ENCODE data around the gene GRXCR2.
"Not testable (repeated sequence)": the region's sequence is repeated elsewhere in the genome, so short reads cannot be mapped to it uniquely, and the experiment has no call there.

GRXCR2 gene, protein sequence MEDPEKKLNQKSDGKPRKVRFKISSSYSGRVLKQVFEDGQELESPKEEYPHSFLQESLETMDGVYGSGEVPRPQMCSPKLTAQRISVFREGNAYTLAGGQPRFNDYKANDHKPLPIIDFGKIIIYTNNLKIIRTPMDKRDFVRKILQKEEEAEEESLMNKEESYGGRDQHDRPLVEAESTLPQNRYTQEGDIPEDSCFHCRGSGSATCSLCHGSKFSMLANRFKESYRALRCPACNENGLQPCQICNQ

DNA sequence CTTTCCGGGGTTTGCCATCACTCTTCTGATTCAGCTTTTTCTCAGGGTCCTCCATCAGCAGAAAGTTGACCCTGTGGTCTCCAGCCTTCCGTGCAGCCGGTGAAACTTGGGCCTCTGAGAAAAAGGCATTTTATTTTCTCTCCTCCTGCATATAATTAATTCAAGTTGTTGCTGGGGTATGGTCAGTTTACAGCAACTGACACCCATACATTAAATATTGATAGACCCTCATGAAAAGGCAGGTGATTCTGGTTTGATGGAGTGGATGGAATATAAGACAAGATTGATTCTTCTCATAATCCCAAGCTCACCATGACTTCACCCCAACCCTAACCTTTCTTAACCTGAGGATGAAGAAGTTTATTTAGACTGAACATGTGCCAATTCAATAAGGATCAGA, at the start of gene GRXCR2:
GRXCR2 (minus strand) TSS at position 101 of the 400 bp plus-strand sequence; CDS start at position 55, 46 bp downstream.
- no peak for DNase-seq

DNA sequence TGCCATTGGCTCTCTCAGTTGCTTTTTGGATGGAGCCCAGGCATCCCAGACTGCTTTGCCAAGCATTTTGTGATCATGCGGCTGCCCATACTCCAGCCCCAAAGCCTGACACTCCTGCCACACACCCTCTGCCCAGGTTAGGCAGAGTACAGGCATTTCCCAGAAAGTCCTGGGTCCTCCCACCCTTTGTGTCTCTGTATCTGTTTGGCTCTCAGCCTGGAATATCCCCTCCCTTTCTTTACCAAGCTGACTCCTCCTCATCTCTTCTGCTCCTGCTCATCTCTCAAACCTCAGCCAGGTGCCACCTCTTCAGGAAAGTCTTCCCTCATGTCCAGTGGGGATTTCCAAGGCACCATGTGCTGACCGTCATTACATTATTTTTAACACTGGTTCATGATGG, 49.2 kb upstream of the GRXCR2 start:
- no peak for DNase-seq

DNA sequence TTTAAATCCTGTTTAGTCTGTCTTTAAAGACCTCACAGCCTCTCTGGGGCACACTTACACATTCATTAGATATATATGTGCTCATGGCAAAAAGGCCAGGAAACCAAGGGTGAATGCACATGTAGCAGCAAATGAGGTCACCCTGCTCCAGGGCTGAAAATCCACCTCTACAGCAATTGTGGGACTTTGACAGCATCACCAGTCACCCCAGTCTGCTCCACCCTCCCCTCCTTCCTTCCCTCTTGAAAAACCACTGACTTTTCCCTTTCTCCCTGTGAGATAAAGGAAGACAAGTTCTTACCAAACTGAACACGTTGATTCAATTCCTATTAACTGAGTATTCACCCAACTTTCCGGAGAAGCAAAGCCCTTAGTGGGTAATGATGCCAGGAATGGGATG, 48.4 kb upstream of the GRXCR2 start:
- DNase-seq, result no peak

DNA sequence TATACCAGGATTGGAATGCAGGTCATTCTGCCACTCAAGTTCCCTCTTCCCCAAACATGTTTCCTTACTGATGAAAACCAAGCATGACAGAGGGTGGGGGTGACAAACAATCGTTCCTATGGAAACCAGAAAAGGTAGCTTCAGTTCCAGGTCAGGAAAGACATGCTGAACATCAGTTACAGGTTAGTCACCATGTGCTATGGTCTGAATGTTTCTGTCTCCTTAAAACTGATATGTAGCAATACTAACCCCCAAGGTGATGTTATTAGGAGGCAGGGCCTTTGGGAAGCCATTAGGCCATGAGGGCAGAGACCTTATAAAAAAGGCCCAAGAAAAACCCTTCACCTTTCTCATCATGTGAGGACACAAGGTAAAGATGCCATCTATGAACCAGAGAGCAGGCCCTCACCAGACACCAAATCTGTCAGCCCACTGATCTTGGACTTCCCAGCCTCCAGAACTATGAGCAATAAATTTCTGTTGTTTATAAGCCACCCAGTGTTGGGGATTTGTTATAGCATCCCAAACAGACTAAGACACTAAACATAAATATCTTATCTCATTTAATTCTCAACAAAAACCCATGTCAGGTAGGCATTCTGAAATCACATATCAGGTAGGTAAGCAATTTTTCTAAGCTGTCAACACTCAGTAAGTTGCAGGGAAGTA, 47.9 kb upstream of the GRXCR2 start:
- no peak for DNase-seq

DNA sequence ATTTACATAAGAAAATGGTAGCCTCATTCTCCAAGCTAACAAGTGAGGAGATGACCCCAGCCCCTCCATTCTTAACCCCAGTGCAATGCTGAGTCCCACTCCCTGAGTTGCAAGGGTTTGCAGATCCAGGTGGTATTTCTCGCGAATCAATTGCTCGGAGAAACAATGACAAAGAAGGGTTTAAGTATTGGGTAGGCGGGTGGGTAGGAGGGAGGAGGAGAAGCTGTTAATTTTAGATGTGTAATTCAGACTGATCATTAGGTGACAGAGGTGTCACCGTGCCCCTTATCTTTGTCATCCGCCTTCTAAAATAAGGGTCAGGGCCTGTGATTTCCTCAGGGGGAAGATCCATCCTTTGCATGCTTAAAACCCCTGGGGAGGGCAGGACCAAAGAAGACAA, 46.6 kb upstream of the GRXCR2 start:
- DNase-seq, result no peak

DNA sequence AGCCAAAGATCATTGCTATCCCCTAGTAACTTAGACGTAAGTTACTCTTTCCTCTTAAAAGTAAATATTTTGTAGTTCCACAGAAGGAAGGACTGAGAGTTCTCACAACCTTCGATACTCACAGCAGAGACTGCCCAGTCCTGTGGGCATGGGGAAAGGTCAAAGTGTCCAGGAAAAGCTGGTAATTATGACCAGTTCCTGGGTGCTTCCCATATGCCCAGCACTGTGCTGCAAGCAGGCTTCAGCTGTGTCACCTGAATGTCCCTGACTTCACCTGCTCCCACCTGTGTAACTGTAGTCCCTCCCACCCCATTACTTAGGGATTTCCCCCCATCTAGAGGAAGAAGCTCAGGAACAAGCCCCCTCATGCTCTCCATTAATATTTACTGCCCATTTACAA, 45.6 kb upstream of the GRXCR2 start:
- DNase-seq, result no peak

DNA sequence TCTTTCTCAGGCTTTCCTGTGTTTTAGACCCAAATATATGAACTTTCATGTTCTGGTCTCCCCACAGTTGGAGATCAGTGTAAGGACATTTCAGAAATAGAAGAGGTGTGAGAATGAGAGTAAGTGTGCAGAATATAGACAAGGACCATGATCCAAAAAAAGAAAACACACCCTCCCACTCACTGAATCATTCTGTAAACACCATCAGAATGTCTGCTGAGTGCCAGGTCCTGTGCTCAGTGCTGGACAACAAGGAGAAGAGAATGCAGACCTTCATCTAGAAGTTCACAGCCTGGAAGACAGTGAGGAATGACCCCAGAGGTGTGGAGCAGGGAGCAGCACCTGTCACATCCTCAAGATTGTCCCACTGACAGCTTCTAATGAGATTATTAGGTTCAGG, 44.5 kb upstream of the GRXCR2 start:
- no peak for DNase-seq

DNA sequence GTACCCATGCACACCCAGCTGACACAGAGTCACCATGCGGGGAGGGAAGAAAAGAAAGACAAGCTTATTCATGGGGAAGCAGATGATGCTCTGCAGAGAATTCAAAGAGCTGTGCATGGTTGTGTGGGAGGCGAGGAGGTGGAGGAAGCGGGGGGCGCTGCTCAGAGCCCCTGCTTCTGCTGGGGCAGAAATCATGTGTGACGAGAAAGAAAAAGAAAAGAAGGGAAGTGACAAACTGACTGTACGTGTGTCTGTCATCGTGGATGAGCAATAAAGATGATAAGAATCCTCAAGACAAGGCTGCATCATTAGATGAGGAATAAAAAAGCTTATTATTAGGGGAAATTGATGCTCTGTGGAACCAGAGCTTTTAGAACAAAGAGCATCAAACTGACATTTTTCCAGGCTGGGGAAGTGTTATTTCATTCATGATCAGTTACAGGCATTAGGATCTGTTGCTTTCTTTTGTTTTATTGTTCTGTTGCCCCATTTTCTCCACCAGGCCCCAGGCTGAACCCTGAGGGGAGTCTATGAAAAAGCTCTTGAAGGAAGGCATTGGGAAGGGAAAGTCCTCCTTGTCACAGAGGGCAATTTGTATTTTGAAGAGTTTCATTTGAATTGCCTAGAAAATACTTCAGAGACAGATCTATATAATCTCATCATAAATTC, 43.3 kb upstream of the GRXCR2 start:
- no peak for DNase-seq

DNA sequence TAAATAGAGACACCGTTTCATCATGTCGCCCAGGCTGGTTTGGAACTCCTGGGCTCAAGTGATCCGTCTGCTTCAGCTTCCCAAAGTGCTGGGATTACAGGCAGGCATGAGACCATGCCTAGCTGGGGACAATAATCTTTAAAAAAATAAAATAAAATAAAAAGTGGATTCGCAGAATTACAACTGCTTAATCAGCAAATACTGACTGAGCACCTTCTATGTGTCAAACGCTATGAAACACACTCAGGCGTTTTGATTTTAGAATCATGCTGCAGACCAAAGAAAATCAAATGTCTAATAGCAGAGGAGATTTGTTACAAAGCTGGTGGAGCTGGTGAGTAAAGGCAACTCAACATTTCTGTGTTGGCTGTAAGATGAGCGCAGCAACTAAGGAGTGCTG, 40.9 kb upstream of the GRXCR2 start:
- no peak for DNase-seq

DNA sequence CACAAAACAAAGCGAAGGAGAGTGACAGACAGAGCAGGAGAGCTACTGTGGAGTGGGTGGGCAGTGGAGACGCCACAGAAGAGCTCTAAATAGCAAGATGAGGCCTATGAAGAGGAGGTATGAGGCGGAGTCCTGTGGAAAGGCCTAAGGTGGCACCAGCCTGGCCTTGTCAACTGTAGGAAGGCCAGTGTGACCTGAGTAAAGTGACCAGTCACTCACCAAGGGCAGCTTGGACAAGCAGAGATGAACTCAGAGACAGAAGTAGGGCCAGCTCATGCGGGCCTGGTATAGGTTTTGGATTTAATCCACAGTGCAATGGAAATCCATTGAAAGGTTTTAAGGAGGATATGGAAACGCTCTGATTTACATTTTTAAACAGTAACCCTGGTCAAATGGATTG, 39.8 kb upstream of the GRXCR2 start:
- DNase-seq, result no peak

DNA sequence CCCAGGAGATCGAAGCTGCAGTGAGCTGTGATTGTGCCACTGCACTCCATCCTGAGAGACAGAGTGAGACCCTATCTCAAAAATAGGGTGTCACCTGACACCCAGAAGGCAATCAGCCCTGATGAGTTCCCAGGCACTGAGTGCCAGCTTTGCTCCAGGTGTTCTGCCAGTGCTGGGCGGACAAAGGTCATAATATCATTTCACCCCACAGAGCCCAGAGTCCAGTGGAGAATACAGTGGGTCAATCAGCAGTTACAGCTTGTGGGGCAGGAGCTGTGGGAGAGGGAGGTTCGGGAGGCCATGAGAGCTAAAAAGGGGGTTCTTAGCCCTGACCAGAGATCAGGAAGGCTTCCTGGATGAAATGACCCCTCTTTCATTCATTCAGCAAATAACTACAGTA, 39.2 kb upstream of the GRXCR2 start:
- DNase-seq, result no peak

DNA sequence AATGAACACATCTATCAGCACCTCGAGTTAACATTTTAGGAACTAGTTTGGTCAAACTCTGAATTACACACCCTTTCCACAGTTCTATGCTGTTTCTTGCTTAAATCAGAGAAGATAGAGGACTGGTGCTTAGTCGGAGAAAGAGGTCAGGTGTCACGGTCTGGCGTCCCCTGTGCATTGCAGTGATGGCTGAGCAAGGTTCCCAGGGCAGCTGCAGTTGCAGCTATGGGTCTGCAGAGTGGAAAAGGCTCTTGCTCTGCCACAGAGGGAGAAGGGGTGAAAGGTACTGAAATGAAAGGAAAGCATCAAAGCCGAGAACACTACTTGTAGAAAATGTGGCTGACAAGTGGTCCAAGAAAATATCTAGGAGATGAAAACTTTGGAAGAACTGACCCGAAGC, 38.4 kb upstream of the GRXCR2 start:
- no peak for DNase-seq

DNA sequence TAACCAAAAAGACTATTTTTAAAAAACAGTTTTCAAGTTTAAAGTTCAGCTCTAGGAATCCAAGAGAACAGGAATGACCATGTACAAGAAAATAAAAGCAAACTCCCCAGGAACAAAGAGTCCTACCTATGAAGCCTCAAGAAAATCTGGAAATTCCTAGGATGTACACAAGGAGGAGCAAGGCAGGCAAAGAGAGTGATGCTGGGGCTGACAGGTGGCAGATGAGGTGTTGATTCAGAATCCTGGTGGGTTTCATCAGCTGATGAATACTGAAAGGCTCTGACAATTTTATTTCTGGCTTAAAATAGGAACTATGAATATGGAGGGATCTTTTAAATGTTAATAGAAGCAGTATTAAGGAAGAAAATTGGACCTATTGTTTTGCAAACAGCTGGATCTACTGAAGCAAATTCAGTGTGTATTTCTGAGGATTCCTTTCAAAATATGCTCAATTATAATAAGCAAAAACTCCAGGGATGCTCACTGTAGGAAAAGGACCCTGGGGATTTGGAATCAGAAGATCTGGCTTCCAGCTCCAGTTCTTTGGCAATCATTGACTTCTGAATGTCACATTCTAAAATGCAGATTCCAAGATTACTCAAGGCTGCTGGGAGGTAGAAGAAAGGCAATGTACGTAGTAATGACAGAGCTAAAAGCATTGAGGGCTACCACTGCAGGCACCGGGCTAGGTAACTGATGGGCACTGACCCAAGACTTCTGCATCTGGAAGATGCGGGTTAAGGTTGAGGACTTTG, 35.6 kb upstream of the GRXCR2 start:
- no peak for DNase-seq

DNA sequence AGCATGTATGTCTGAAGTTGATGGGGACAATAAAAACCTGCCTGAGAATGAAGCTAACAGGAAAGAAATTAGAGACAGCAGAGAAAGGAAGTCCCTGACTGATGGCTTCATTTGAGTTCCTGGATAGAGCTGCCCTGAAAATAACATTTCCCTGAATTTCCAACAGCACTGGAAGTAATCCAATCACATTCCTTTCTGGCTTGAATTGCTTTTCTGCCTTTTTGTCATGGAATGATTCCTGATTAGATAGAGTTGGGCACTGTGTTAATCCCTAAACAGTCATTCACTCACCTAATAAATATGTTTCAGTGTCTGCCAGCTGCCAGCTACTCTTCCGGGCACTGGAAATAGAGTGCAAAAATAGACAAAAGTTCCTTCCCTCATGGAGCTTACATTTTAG, 33.6 kb upstream of the GRXCR2 start:
- DNase-seq, result no peak

DNA sequence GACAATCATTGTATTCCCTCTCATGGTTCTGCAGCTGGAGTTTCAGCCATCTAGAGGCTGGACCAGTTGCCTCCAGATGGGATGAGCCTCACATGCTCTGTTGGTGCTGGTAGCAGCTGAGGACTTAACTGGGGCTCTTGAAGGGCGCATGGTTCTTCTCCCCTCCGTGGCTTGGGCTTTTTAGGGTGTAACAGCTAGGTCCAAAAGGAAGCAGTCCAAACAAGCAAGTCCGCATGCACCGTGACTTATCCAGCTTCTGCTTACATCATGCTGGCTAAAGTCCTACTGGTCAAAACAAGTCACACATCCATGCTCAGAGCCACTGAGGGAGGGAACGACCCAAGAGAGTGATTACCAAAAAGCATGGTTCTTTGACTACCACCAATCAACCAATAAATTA, 31.9 kb upstream of the GRXCR2 start:
- DNase-seq, result no peak

DNA sequence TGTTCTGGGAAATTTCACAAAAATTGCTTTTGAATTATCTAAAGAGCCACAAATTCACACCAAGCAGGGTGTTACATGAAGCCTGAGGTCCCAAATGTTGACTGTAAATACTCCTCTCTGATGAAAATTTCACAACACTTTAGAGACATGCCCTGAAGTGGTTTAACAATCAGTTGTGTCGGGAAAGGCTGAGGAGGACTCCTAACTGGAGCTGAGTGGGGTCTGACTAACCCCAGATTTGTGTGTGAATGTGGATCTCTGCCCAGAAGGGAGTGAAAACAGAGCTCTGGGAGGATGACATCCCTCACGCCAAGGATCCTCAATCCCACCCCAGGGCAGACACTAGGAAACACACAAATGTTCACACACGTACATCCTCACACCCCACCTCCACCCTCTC, 31.1 kb upstream of the GRXCR2 start:
- DNase-seq, result no peak

DNA sequence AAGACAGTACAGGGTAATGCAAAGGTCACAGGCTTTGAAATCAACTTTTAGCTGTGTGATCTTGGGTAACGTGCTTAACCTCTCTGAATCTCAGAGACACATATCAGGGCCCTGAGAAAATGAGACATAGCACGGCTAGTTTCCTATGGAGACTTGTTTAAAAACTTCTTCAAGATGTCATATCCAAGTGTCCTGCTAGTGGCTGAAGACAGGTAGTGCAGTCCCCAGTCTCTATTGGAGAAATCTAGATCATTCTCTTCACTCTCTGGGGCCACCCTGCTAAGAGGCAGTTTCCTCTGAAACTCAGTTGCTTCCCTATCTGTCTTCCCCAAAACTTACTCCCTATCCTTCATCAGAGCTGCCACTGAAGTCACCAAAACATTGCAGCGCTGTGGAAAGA, 30.3 kb upstream of the GRXCR2 start:
- peak; percentile 56 for DNase-seq

DNA sequence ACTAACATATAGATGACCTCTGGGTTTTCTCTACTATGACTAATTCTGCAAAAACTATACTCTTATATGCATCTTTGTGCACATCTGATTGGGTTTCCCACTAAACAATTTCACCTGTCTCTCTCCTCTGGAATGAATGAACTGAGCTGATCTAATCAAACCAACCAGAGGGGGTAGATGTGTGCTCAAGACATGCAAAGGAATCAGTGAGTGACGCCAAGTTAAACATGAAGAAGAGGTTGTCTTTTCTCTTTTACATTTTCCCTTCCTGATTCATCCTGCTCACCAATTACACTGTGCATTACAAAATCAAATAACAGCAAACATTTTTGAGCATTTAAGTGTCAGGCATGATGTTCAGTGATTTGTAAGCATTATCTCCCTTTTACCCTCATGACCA, 29.6 kb upstream of the GRXCR2 start:
- DNase-seq, result no peak

DNA sequence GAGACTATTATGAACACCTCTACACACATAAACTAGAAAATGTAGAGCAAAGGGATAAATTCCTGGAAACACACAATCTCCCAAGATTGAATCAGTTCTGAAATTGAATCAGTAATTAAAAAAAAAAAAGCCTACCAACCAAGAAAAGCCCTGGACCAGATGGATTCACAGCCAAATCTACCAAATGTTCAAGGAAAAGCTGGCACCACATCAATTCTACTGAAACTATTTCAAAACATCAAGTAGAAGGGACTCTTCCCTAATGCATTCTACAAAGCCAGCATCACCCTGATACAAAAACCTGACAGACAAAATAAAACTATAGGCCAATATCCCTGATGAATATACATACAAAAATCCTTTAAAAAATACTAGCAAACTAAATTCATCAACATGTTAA, 25.4 kb upstream of the GRXCR2 start:
- DNase-seq, result no peak

DNA sequence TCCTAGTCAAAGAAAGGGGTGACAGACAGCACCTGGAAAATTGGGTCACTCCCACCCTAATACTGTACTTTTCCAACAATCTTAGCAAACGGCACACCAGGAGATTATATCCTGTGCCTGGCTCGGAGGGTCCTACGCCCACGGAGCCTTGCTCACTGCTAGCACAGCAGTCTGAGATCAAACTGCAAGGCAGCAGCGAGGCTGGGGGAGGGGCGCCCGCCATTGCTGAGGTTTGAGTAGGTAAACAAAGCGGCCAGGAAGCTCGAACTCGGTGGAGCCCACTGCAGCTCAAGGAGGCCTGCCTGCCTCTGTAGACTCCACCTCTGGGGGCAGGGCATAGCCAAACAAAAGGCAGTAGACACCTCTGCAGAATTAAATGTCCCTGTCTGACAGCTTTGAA, 18.6 kb upstream of the GRXCR2 start:
- DNase-seq, result not testable (repeated sequence)

DNA sequence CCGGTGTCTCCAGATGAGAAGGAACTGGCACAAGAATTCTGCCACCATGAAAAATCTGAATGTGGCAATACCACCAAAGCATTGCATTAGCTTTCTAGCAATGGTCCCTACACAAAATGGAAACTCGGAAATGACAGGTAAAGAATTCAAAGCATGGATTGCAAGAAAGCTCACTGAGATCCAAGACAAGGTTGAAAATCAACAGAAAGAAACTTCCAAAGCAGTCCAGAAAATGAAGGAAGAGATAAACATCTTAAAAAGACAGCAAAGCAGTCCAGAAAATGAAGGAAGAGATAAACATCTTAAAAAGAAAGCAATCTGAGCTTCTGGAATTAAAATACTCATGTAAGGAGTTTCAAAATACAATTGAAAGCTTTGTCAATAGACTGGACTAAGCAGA, 16.8 kb upstream of the GRXCR2 start:
- no peak for DNase-seq

DNA sequence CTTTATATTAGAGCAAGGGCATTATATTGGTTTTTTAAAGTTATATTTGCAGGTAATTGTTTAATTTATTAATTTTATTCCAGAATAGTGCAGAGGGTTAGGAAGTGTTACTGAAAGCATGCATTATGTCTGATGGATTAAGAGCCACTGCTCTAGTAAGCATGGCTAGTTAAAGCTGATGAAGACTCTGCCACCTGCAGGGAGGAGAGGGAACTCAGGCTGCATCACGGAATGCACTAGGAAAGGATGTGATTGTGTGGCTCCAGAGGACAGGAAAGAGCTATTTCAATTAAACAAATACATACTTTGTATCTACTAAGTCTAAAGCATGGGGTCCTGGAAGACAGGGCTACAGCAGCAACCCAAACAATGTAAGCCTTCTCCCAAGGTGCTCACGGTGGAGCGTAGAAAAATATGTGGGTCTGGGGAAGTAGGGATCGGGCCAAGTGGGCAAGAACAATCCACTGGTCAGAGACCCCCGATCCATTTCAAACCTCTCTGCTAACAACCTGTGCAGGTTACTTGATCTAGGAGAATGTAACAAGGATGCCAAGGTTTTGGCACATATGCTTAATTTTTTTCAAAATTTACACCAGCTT, 15.3 kb upstream of the GRXCR2 start:
- peak; percentile 23 for DNase-seq

DNA sequence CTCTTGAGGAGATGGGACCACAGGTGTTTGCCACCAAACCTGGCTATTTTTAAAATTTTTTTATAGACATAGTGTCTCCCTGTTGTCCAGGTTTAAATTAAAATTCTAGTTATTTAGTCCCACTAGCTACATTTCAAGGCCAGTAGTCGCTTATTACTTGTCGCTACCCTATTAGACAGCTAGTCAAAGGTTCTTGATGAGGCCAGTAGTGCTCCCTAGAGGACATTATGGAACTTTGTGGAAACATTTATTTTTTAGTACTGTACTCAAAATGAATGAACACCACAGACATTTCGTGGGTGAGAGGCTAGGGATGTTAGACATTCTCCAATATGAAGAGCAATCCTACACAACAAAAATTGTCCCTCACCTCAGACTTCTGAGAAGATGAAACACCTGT, 14.4 kb upstream of the GRXCR2 start:
- no peak for DNase-seq

Data from MV-4-11 (cell line).